Measurements from ENCODE around the gene MSH2. TPM values are rescaled to one million over a fixed set of nuclear protein-coding genes. Genes with fewer than 3 reads are reported as not detected.

Gene MSH2
- total and polyA plus RNA-seq, 2 of the 13 experiments (the other 11 are each of a cell fraction or from before 2014, with no cell fraction given) = 19.9 to 76.3 TPM

DNA sequence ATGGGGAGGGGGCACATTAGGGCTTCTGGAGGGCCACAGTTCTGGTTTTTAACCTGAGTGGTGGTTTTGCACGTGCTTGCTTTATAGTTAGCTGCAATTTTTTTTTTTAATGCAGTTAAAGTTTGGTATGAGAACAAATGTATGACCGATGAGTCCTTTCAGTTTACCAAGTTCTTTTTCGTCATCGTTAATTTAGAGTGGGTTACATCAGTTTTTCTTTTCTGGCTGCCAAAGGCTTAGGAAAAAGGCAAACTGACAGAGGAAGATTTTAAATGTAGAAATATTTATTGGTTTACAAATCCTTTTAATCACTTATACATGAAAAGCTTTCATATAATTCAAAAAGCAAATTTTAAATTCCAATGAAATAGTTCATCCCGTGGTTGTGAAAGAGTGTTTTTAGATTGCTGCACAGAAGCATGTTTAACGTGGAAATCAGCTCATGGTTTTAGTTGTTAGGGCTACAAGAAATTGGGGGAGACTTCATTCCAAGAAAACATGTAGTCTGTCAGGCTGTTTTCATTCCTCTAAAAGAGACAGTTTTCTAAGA is 82.9 kb downstream of the MSH2 start:
- in situ Hi-C loops (cut with HindIII; ENCODE audit: extremely low pct_ligation_motif_present, low pct_unique_long_range_greater_than_20kb) = no loop called here
- Histone ChIP-seq H3K36me3 (replicated peaks in 1 of 2; ENCODE audit: control insufficient read depth in 1 of 2, insufficient read depth in 2 of 2, low read length in 2 of 2) (peaks cover 2 to 23% of the 10 kb centered on the region in 2 experiments), H3K9ac (ENCODE audit: insufficient read depth, low read depth, low read length) (no peak overlapping the region), H2AFZ (ENCODE audit: low read length) (no peak overlapping the region), H3K79me2 (ENCODE audit: insufficient read depth, low read length) (no peaks in the 10 kb centered on the region), H3K4me2 (ENCODE audit: low read depth, low read length) (no peak overlapping the region), H3K4me3 (replicated peaks in 1 of 3; ENCODE audit: insufficient read depth in 1 of 3, low read depth in 2 of 3, low read length in 3 of 3) (no peak overlapping the region), H3K27ac (ENCODE audit: extremely low read length, insufficient read depth, low read length) (no peak overlapping the region), H4K20me1 (ENCODE audit: insufficient read depth, low read length) (no peaks in the 10 kb centered on the region), H3K4me1 (ENCODE audit: insufficient read depth, low read length) (no peaks in the 10 kb centered on the region), H3K27me3 (ENCODE audit: control insufficient read depth in 1 of 2, insufficient read depth in 2 of 2, low read length in 2 of 2) (no peaks in the 10 kb centered on the region), H3K9me3 (ENCODE audit: low read length) (no peaks in the 10 kb centered on the region)
- no peak for TF ChIP-seq CREB1 (IDR thresholded peaks at IDR 0.05)
- TF ChIP-seq CREB1 (CRISPR knock-in tag; IDR thresholded peaks at IDR 0.05) = no peak
- TF ChIP-seq NAIF1 (CRISPR knock-in tag; IDR thresholded peaks at IDR 0.05; ENCODE audit: borderline replicate concordance) = no peak
- WGBS (ENCODE audit: low lambda C conversion rate) = 97% methylated on average over 6 of the region's 6 CpGs
- POLR2A ChIA-PET = no interaction called here
- no TSS peak for BruUV-seq (replicated peaks)
- DNase-seq (ENCODE audit: low spot score) (no peak), ATAC-seq (no peak), FAIRE-seq (no peak)
- CTCF ChIA-PET (ENCODE audit: low intra/inter-chr PET ratio, low total read pairs) = no interaction called here
- intact Hi-C loops (cut with micrococcal nuclease; ENCODE audit: unreplicated experiment) = loop anchor here (1.0 kb wide), 1 partner anchor 76 kb away; no protein-coding TSS in a partner anchor

DNA sequence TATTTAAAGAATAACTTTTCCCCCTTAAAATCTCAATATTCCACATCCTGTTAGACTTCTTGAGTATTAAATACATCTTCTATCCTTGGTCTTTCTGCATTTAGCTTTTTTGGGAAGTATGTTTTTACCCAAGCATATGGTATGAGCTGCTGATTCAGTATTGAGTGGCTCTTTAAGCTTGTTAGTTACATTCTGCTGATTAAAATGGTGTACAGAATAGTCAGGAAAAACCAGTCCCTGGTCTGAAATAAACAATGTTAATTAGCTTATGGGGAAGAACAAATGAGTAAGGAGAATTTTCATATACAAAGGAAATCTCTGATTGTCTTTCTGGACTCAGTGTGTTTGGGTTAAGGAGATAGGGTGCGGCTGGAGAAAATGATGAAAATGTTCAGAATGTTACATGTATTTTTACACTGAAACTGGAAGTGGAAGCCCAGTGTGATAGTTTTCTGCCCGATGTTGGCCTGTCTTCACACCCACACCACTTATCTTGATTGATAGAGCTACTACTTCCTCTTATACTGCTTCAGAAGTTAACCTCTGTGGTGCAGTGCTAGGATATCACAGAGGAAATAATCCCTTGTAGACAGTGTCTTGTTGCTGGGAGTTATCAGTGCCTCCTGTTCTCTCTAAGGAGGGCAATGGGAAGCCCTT is 84.0 kb downstream of the MSH2 start:
- H3K4me2 ChIP-seq (ENCODE audit: low read depth, low read length) = no peak overlapping the region
- FAIRE-seq (no peak), ATAC-seq (no peak), DNase-seq (ENCODE audit: low spot score) (no peak)
- H2AFZ ChIP-seq (ENCODE audit: low read length) = no peak overlapping the region
- H4K20me1 ChIP-seq (ENCODE audit: insufficient read depth, low read length) = no peaks in the 10 kb centered on the region
- POLR2A ChIA-PET = no interaction called here
- intact Hi-C loops (cut with micrococcal nuclease; ENCODE audit: unreplicated experiment) (loop anchor here (1.0 kb wide), 1 partner anchor 77 kb away; no protein-coding TSS in a partner anchor), in situ Hi-C loops (cut with HindIII; ENCODE audit: extremely low pct_ligation_motif_present, low pct_unique_long_range_greater_than_20kb) (no loop called here)
- H3K27ac ChIP-seq (ENCODE audit: extremely low read length, insufficient read depth, low read length) = no peak overlapping the region
- no peaks in the 10 kb centered on the region for H3K27me3 ChIP-seq (ENCODE audit: control insufficient read depth in 1 of 2, insufficient read depth in 2 of 2, low read length in 2 of 2)
- CTCF ChIA-PET (ENCODE audit: low intra/inter-chr PET ratio, low total read pairs) = no interaction called here
- H3K4me3 ChIP-seq (replicated peaks in 1 of 3; ENCODE audit: insufficient read depth in 1 of 3, low read depth in 2 of 3, low read length in 3 of 3) = no peak overlapping the region
- H3K4me1 ChIP-seq (ENCODE audit: insufficient read depth, low read length) = no peaks in the 10 kb centered on the region
- H3K9me3 ChIP-seq (ENCODE audit: low read length) = no peaks in the 10 kb centered on the region
- 92% methylated on average over 2 of the region's 2 CpGs for WGBS (ENCODE audit: low lambda C conversion rate)
- no TSS peak for BruUV-seq (replicated peaks)
- H3K36me3 ChIP-seq (replicated peaks in 1 of 2; ENCODE audit: control insufficient read depth in 1 of 2, insufficient read depth in 2 of 2, low read length in 2 of 2) = peaks cover 2 to 17% of the 10 kb centered on the region in 2 experiments
- H3K79me2 ChIP-seq (ENCODE audit: insufficient read depth, low read length) = no peaks in the 10 kb centered on the region
- no peak overlapping the region for H3K9ac ChIP-seq (ENCODE audit: insufficient read depth, low read depth, low read length)
- TF ChIP-seq MED1 (CRISPR knock-in tag; IDR thresholded peaks at IDR 0.05) (no peak), TRAFD1 (CRISPR knock-in tag; IDR thresholded peaks at IDR 0.05; ENCODE audit: borderline replicate concordance) (no peak), MTA1 (CRISPR knock-in tag; IDR thresholded peaks at IDR 0.05; ENCODE audit: borderline replicate concordance) (no peak), PCBP2 (optimal IDR thresholded peaks at IDR 0.05; ENCODE audit: low read depth, low read length, poor library complexity, severe bottlenecking) (no peak), CERS6 (CRISPR knock-in tag; IDR thresholded peaks at IDR 0.05) (no peak), TBX2 (CRISPR knock-in tag; IDR thresholded peaks at IDR 0.05; ENCODE audit: borderline replicate concordance) (no peak), PHF21A (CRISPR knock-in tag; IDR thresholded peaks at IDR 0.05) (no peak), HNF4A (CRISPR knock-in tag; IDR thresholded peaks at IDR 0.05) (no peak)
